Measurements from ENCODE around the gene FYB2. TPM values are rescaled to one million over a fixed set of nuclear protein-coding genes. Genes with fewer than 3 reads are reported as not detected.

FYB2 gene
- total and polyA plus RNA-seq, 10 donors = not detected

GRCh38 chr1:56850922-56851321, 31.7 kb upstream of the FYB2 start:
- intact Hi-C loops (cut with DNase I; ENCODE audit: low total_unique reads) = no loop called here
- Histone ChIP-seq H3K9me3 (no peaks in the 10 kb centered on the region), H3K36me3 (no peaks in the 10 kb centered on the region), H3K27ac (no peak overlapping the region), H3K4me3 (no peak overlapping the region), H3K4me1 (no peaks in the 10 kb centered on the region), H3K27me3 (replicated peaks in 1 of 7) (peaks cover 0 to 18% (median 0%) of the 10 kb centered on the region in 7 donors)
- no peak for TF ChIP-seq CTCF (IDR thresholded peaks at IDR 0.05 in 8 of 11, conservative IDR thresholded peaks at IDR 0.05 in 3 of 11)
- TF ChIP-seq POLR2A (IDR thresholded peaks at IDR 0.05) = no peak
- TF ChIP-seq POLR2AphosphoS5 (IDR thresholded peaks at IDR 0.05) = no peak
- no peak for DNase-seq
- WGBS, 5 donors = 79 to 86% (median 82%) methylated on average over 5 of the region's 5 CpGs

GRCh38 chr1:56850411-56850810, 31.2 kb upstream of the FYB2 start:
- Histone ChIP-seq H3K9me3 (no peaks in the 10 kb centered on the region), H3K27me3 (replicated peaks in 1 of 7) (peaks cover 0 to 18% (median 0%) of the 10 kb centered on the region in 7 donors), H3K4me1 (no peaks in the 10 kb centered on the region), H3K27ac (no peak overlapping the region), H3K36me3 (no peaks in the 10 kb centered on the region), H3K4me3 (no peak overlapping the region)
- DNase-seq = no peak
- intact Hi-C loops (cut with DNase I; ENCODE audit: low total_unique reads) = no loop called here
- no peak for TF ChIP-seq CTCF (IDR thresholded peaks at IDR 0.05 in 8 of 11, conservative IDR thresholded peaks at IDR 0.05 in 3 of 11)
- TF ChIP-seq POLR2AphosphoS5 (IDR thresholded peaks at IDR 0.05) = no peak
- no peak for TF ChIP-seq POLR2A (IDR thresholded peaks at IDR 0.05)
- WGBS, 5 donors = 77 to 95% (median 81%) methylated on average over 2 of the region's 2 CpGs

GRCh38 chr1:56849750-56850149, 30.5 kb upstream of the FYB2 start:
- H3K4me1 ChIP-seq = no peaks in the 10 kb centered on the region
- H3K36me3 ChIP-seq = no peaks in the 10 kb centered on the region
- TF ChIP-seq POLR2A (IDR thresholded peaks at IDR 0.05) (no peak), POLR2AphosphoS5 (IDR thresholded peaks at IDR 0.05) (no peak), CTCF (IDR thresholded peaks at IDR 0.05 in 8 of 11, conservative IDR thresholded peaks at IDR 0.05 in 3 of 11) (no peak)
- no peak overlapping the region for H3K4me3 ChIP-seq
- 75 to 87% (median 84%) methylated on average over 7 of the region's 7 CpGs for WGBS, 5 donors
- H3K27me3 ChIP-seq (replicated peaks in 1 of 7) = peaks cover 0 to 13% (median 0%) of the 10 kb centered on the region in 7 donors
- no peak for DNase-seq
- no peak overlapping the region for H3K27ac ChIP-seq
- intact Hi-C loops (cut with DNase I; ENCODE audit: low total_unique reads) = no loop called here
- no peaks in the 10 kb centered on the region for H3K9me3 ChIP-seq

- intact Hi-C loops (cut with DNase I; ENCODE audit: low total_unique reads) = no loop called here
- DNase-seq = no peak
- no peaks in the 10 kb centered on the region for H3K9me3 ChIP-seq
- 84 to 97% (median 85%) methylated on average over 3 of the region's 3 CpGs for WGBS, 5 donors
- no peaks in the 10 kb centered on the region for H3K36me3 ChIP-seq
- TF ChIP-seq POLR2A (IDR thresholded peaks at IDR 0.05) = no peak
- TF ChIP-seq CTCF (IDR thresholded peaks at IDR 0.05 in 8 of 11, conservative IDR thresholded peaks at IDR 0.05 in 3 of 11) = no peak
- no peak for TF ChIP-seq POLR2AphosphoS5 (IDR thresholded peaks at IDR 0.05)
- H3K4me3 ChIP-seq = no peak overlapping the region
- no peak overlapping the region for H3K27ac ChIP-seq
- no peaks in the 10 kb centered on the region for H3K4me1 ChIP-seq
- H3K27me3 ChIP-seq (replicated peaks in 1 of 7) = peaks cover 0 to 14% (median 0%) of the 10 kb centered on the region in 7 donors
Measured at GRCh38 chr1:56845343-56845742, 26.1 kb upstream of the FYB2 start.

Data from spleen (tissue), 11 donors.